DND-41 (cell line): ENCODE measurements around the gene MICA.

Experiments
- ATAC-seq: fragments of 200-7000 bp; cut with Tn5 transposase; 3 replicates; pipeline ENCODE4 v1.9.1; 2021; ENCODE audit warnings: low read depth; ENCODE audit not compliant: insufficient read depth
- DNase-seq: peaks from one replicate; pipeline ENCODE4 v3.0.0-alpha.2; 2020
- H2AFZ ChIP-seq: 2 replicates; pipeline ENCODE4 v1.6.0; 2012; ENCODE audit warnings: low read depth, low read length
- H3K27ac ChIP-seq: 2 replicates; pipeline ENCODE4 v1.5.1; 2012; ENCODE audit warnings: low read length, inconsistent platforms
- H3K27me3 ChIP-seq: fragments of 200-600 bp; sonication (generic); 2 replicates; pipeline ENCODE4 v1.6.0; 2012; ENCODE audit warnings: low read length, mild to moderate bottlenecking, inconsistent platforms; ENCODE audit not compliant: insufficient read depth, poor library complexity
- H3K36me3 ChIP-seq: 2 replicates; pipeline ENCODE4 v1.5.1; 2012; ENCODE audit warnings: low read length, inconsistent platforms; ENCODE audit not compliant: insufficient read depth
- H3K4me1 ChIP-seq: 2 replicates; pipeline ENCODE4 v1.5.1; 2012; ENCODE audit warnings: mild to moderate bottlenecking, low read length; ENCODE audit not compliant: insufficient read depth
- H3K4me2 ChIP-seq: 2 replicates; pipeline ENCODE4 v1.6.0; 2012; ENCODE audit warnings: mild to moderate bottlenecking, moderate library complexity, low read length, inconsistent platforms; ENCODE audit not compliant: insufficient read depth
- H3K4me3 ChIP-seq, 2 experiments: fragments of 200-600 bp in 1 of 2; shearing (Covaris generic) in 1 of 2; 2 replicates each; pipeline ENCODE4 v1.5.1; 2012 to 2016; ENCODE audit warnings: inconsistent platforms in 2 of 2, low read length in 2 of 2, mild to moderate bottlenecking in 2 of 2, low read depth in 1 of 2, moderate library complexity in 1 of 2
- H3K79me2 ChIP-seq: 2 replicates; pipeline ENCODE4 v1.6.0; 2012; ENCODE audit warnings: low read length, inconsistent platforms; ENCODE audit not compliant: insufficient read depth
- H3K9ac ChIP-seq: 2 replicates; pipeline ENCODE4 v1.6.0; 2012; ENCODE audit warnings: low read depth, mild to moderate bottlenecking, inconsistent platforms, low read length, moderate library complexity
- H3K9me3 ChIP-seq: 2 replicates; pipeline ENCODE4 v1.5.1; 2012; ENCODE audit warnings: low read length, moderate library complexity, mild to moderate bottlenecking, inconsistent platforms; ENCODE audit not compliant: insufficient read depth, severe bottlenecking
- H4K20me1 ChIP-seq: 2 replicates; pipeline ENCODE4 v1.6.0; 2012; ENCODE audit warnings: low read length; ENCODE audit not compliant: insufficient read depth
- EZH2 ChIP-seq: IDR thresholded peaks from 3 replicates; pipeline ENCODE4 v1.6.1; 2012; ENCODE audit warnings: borderline replicate concordance, low read depth, mild to moderate bottlenecking, moderate library complexity, low read length, inconsistent platforms; ENCODE audit not compliant: severe bottlenecking
- TF ChIP-seq, protein P1 (sequence below): IDR thresholded peaks from 2 replicates; pipeline ENCODE4 v1.5.1; 2012; ENCODE audit warnings: borderline replicate concordance, low read length, moderate library complexity, mild to moderate bottlenecking; ENCODE audit not compliant: poor library complexity, severe bottlenecking; ENCODE audit errors: extremely low read depth

Gene MICA

DNA sequence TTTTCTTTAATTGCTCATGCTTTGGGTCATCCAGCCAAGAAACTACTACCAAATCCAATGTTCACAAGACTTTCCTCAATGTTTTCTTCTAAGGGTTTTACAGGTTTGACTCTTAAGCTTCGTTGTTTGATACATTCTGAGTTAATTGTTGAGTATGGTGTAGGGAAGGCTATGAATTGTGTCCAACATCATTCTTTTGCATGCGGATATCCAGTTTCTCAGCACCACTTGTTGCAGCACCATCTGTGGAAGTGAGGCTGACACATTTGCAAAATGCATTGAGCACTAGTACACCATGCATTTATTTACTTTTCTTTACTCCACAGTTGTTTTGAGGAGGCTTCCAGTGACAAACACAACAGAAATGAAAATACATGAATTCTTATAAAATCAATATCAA is 17.2 kb downstream of the MICA start:
- Histone ChIP-seq H3K79me2 (no peaks in the 10 kb centered on the region), H3K4me1 (no peaks in the 10 kb centered on the region), H3K27me3 (peaks cover 4% of the 10 kb centered on the region), H3K36me3 (peaks cover 15% of the 10 kb centered on the region), H3K4me2 (no peak overlapping the region), H2AFZ (no peak overlapping the region), H3K4me3 (no peak overlapping the region), H4K20me1 (0 out of 2 replicates have a peak, but pooled peaks cover 2% of the 10 kb centered on the region), H3K9me3 (no peaks in the 10 kb centered on the region), H3K27ac (no peak overlapping the region), H3K9ac (no peak overlapping the region)
- TF ChIP-seq, protein P1, sequence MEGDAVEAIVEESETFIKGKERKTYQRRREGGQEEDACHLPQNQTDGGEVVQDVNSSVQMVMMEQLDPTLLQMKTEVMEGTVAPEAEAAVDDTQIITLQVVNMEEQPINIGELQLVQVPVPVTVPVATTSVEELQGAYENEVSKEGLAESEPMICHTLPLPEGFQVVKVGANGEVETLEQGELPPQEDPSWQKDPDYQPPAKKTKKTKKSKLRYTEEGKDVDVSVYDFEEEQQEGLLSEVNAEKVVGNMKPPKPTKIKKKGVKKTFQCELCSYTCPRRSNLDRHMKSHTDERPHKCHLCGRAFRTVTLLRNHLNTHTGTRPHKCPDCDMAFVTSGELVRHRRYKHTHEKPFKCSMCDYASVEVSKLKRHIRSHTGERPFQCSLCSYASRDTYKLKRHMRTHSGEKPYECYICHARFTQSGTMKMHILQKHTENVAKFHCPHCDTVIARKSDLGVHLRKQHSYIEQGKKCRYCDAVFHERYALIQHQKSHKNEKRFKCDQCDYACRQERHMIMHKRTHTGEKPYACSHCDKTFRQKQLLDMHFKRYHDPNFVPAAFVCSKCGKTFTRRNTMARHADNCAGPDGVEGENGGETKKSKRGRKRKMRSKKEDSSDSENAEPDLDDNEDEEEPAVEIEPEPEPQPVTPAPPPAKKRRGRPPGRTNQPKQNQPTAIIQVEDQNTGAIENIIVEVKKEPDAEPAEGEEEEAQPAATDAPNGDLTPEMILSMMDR, result no peak
- no peak for TF ChIP-seq EZH2
- ATAC-seq (no peak), DNase-seq (no peak)

DNA sequence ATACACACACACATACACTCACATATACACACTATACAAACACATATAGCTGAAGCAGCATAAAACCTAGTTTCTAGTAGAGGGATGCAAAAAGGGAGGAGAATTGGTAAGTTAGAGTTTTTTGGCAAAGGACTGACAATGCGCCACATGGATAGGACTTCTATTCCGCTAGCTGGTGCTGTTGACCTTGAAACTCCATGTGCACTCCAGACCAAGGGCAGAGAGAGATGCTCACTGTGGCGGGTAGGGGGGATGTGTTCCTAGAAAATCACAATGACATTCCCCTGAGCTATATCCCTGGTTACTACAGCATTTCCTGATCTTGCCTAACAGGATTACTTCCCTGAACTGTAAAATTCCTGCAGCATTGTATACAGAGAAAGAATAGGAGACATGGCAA is 19.2 kb downstream of the MICA start:
- Histone ChIP-seq H3K4me3 (no peak overlapping the region), H4K20me1 (0 out of 2 replicates have a peak, but pooled peaks cover 2% of the 10 kb centered on the region), H3K27ac (no peak overlapping the region), H2AFZ (no peak overlapping the region), H3K4me1 (no peaks in the 10 kb centered on the region), H3K27me3 (peaks cover 4% of the 10 kb centered on the region), H3K79me2 (no peaks in the 10 kb centered on the region), H3K4me2 (no peak overlapping the region), H3K9me3 (no peaks in the 10 kb centered on the region), H3K9ac (no peak overlapping the region), H3K36me3 (peaks cover 3% of the 10 kb centered on the region; the same call in 1 of the 2 replicates)
- ATAC-seq, result no peak
- no peak for DNase-seq
- TF ChIP-seq, protein P1, result no peak
- no peak for TF ChIP-seq EZH2

DNA sequence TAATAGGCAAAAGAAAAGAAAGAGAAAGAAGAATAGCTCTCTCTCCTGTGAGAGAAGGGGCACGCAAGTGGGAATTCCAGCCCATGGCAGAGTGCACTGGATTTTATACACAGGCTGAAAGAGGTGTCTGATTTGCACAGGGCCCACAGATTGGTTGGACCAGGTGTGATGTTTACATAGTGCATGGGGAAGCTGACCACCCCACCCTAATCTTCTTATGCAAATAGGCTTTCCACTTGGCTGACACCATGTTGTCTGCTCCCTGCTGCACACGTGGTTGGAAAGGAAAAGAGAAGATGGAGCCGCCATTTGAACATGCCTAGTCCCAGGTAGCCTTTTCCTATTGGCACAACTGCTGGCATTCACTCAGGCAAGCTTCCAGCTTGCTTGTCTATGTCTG is 20.2 kb downstream of the MICA start:
- no peak overlapping the region for H3K27ac ChIP-seq
- no peak overlapping the region for H2AFZ ChIP-seq
- no peak overlapping the region for H3K4me3 ChIP-seq
- H3K79me2 ChIP-seq, result no peaks in the 10 kb centered on the region
- peaks cover 4% of the 10 kb centered on the region for H3K27me3 ChIP-seq
- no peak overlapping the region for H3K9ac ChIP-seq
- no peaks in the 10 kb centered on the region for H3K9me3 ChIP-seq
- DNase-seq, result no peak
- 0 out of 2 replicates have a peak, but pooled peaks cover 2% of the 10 kb centered on the region for H4K20me1 ChIP-seq
- no peak overlapping the region for H3K4me2 ChIP-seq
- no peaks in the 10 kb centered on the region for H3K36me3 ChIP-seq
- no peak for ATAC-seq
- TF ChIP-seq EZH2, result no peak
- TF ChIP-seq, protein P1, result no peak
- no peaks in the 10 kb centered on the region for H3K4me1 ChIP-seq
